HEK293 (cell line): ENCODE results near the gene MX1.
A peak's percentile ranks its signal among the peaks of the same experiment; 100 is the strongest.

Source experiments
- EGR2 ChIP-seq: fragments of 450-650 bp; formaldehyde crosslinking; IDR thresholded peaks from 2 replicates; pipeline ENCODE4 v1.5.1; 2016; ENCODE audit warnings: low read depth, missing biosample characterization, missing genetic modification characterization
- GLI2 ChIP-seq: fragments of 450-650 bp; formaldehyde crosslinking; IDR thresholded peaks from 2 replicates; pipeline ENCODE4; 2017; ENCODE audit warnings: missing biosample characterization, missing genetic modification characterization, low read depth, borderline replicate concordance
- GLIS1 ChIP-seq: fragments of 450-650 bp; formaldehyde crosslinking; IDR thresholded peaks from 2 replicates; pipeline ENCODE4 v1.5.1; 2016; ENCODE audit warnings: missing biosample characterization, missing genetic modification characterization
- INSM2 ChIP-seq: fragments of 450-650 bp; formaldehyde crosslinking; IDR thresholded peaks from 2 replicates; pipeline ENCODE4 v1.5.1; 2016; ENCODE audit warnings: missing biosample characterization, missing genetic modification characterization
- KLF16 ChIP-seq: fragments of 450-650 bp; formaldehyde crosslinking; IDR thresholded peaks from 2 replicates; pipeline ENCODE4 v1.5.1; 2017; ENCODE audit warnings: missing biosample characterization, missing genetic modification characterization
- OSR2 ChIP-seq: fragments of 450-650 bp; formaldehyde crosslinking; IDR thresholded peaks from 2 replicates; pipeline ENCODE4 v1.5.1; 2016; ENCODE audit warnings: missing biosample characterization, missing genetic modification characterization
- SALL2 ChIP-seq: fragments of 450-650 bp; formaldehyde crosslinking; IDR thresholded peaks from 2 replicates; pipeline ENCODE4 v1.5.0; 2017; ENCODE audit warnings: missing biosample characterization, mild to moderate bottlenecking, missing genetic modification characterization, borderline replicate concordance
- SCRT2 ChIP-seq: fragments of 450-650 bp; formaldehyde crosslinking; IDR thresholded peaks from 2 replicates; pipeline ENCODE4 v1.5.1; 2016; ENCODE audit warnings: missing biosample characterization, missing genetic modification characterization
- ZBTB20 ChIP-seq: fragments of 450-650 bp; formaldehyde crosslinking; IDR thresholded peaks from 2 replicates; pipeline ENCODE4 v1.5.1; 2016; ENCODE audit warnings: missing biosample characterization, missing genetic modification characterization
- ZBTB48 ChIP-seq: fragments of 450-650 bp; formaldehyde crosslinking; IDR thresholded peaks from 2 replicates; pipeline ENCODE4 v1.5.1; 2016; ENCODE audit warnings: missing biosample characterization, missing genetic modification characterization
- ZFHX2 ChIP-seq: fragments of 450-650 bp; formaldehyde crosslinking; conservative IDR thresholded peaks from 2 replicates; pipeline ENCODE4 v1.5.1; 2016; ENCODE audit warnings: missing biosample characterization, missing genetic modification characterization
- ZIC2 ChIP-seq: fragments of 450-650 bp; formaldehyde crosslinking; IDR thresholded peaks from 2 replicates; pipeline ENCODE4 v1.5.1; 2016; ENCODE audit warnings: missing biosample characterization, missing genetic modification characterization
- ZNF174 ChIP-seq: fragments of 450-650 bp; formaldehyde crosslinking; IDR thresholded peaks from 2 replicates; pipeline ENCODE4 v1.5.0; 2017; ENCODE audit warnings: missing biosample characterization, mild to moderate bottlenecking, missing genetic modification characterization
- ZNF175 ChIP-seq: fragments of 450-650 bp; formaldehyde crosslinking; IDR thresholded peaks from 2 replicates; pipeline ENCODE4 v1.5.1; 2016; ENCODE audit warnings: missing biosample characterization, missing genetic modification characterization
- ZNF23 ChIP-seq: fragments of 450-650 bp; formaldehyde crosslinking; IDR thresholded peaks from 2 replicates; pipeline ENCODE4 v1.5.1; 2016; ENCODE audit warnings: missing biosample characterization, missing genetic modification characterization, borderline replicate concordance
- ZNF324 ChIP-seq: fragments of 450-650 bp; formaldehyde crosslinking; IDR thresholded peaks from 2 replicates; pipeline ENCODE4 v1.5.1; 2016; ENCODE audit warnings: missing biosample characterization, missing genetic modification characterization
- ZNF37A ChIP-seq: fragments of 450-650 bp; IDR thresholded peaks from 2 replicates; pipeline ENCODE4 v1.5.1; 2018; ENCODE audit warnings: missing biosample characterization, missing genetic modification characterization
- ZNF394 ChIP-seq: fragments of 450-650 bp; formaldehyde crosslinking; IDR thresholded peaks from 2 replicates; pipeline ENCODE4 v1.5.1; 2016; ENCODE audit warnings: missing biosample characterization, missing genetic modification characterization, mild to moderate bottlenecking, moderate library complexity, borderline replicate concordance
- ZNF501 ChIP-seq: fragments of 450-650 bp; formaldehyde crosslinking; IDR thresholded peaks from 2 replicates; pipeline ENCODE4 v1.5.1; 2016; ENCODE audit warnings: missing biosample characterization, missing genetic modification characterization
- ZNF514 ChIP-seq: fragments of 450-650 bp; formaldehyde crosslinking; IDR thresholded peaks from 2 replicates; pipeline ENCODE4 v1.5.1; 2016; ENCODE audit warnings: missing biosample characterization, missing genetic modification characterization
- ZNF549 ChIP-seq: fragments of 450-650 bp; IDR thresholded peaks from 2 replicates; pipeline ENCODE4 v1.5.1; 2018; ENCODE audit warnings: missing biosample characterization, missing genetic modification characterization, mild to moderate bottlenecking, inconsistent platforms, moderate library complexity
- ZNF555 ChIP-seq: fragments of 450-650 bp; formaldehyde crosslinking; conservative IDR thresholded peaks from 2 replicates; pipeline ENCODE4 v1.5.1; 2017; ENCODE audit warnings: missing biosample characterization, mild to moderate bottlenecking, missing genetic modification characterization, inconsistent platforms
- ZNF560 ChIP-seq: fragments of 450-650 bp; formaldehyde crosslinking; IDR thresholded peaks from 2 replicates; pipeline ENCODE4 v1.5.1; 2017; ENCODE audit warnings: missing biosample characterization, missing genetic modification characterization, borderline replicate concordance
- ZNF580 ChIP-seq: fragments of 450-650 bp; formaldehyde crosslinking; IDR thresholded peaks from 2 replicates; pipeline ENCODE4 v1.5.1; 2016; ENCODE audit warnings: missing biosample characterization, missing genetic modification characterization
- ZNF585B ChIP-seq: fragments of 450-650 bp; formaldehyde crosslinking; IDR thresholded peaks from 2 replicates; pipeline ENCODE4 v1.5.1; 2016; ENCODE audit warnings: missing biosample characterization, missing genetic modification characterization
- ZNF629 ChIP-seq: fragments of 450-650 bp; formaldehyde crosslinking; IDR thresholded peaks from 2 replicates; pipeline ENCODE4 v1.5.1; 2017; ENCODE audit warnings: missing biosample characterization, missing genetic modification characterization
- ZNF664 ChIP-seq: fragments of 450-650 bp; formaldehyde crosslinking; IDR thresholded peaks from 2 replicates; pipeline ENCODE4 v1.5.1; 2016; ENCODE audit warnings: missing biosample characterization, missing genetic modification characterization
- ZNF747 ChIP-seq: fragments of 450-650 bp; formaldehyde crosslinking; IDR thresholded peaks from 2 replicates; pipeline ENCODE4 v1.5.1; 2016; ENCODE audit warnings: missing biosample characterization, missing genetic modification characterization
- ZNF777 ChIP-seq: fragments of 450-650 bp; formaldehyde crosslinking; IDR thresholded peaks from 2 replicates; pipeline ENCODE4 v1.5.1; 2017; ENCODE audit warnings: missing biosample characterization, missing genetic modification characterization, borderline replicate concordance
- ZNF785 ChIP-seq: fragments of 450-650 bp; formaldehyde crosslinking; IDR thresholded peaks from 2 replicates; pipeline ENCODE4 v1.5.1; 2016; ENCODE audit warnings: missing biosample characterization, missing genetic modification characterization
- TF ChIP-seq, protein P1 (sequence below): fragments of 450-650 bp; formaldehyde crosslinking; IDR thresholded peaks from 2 replicates; pipeline ENCODE4 v1.5.1; 2017; ENCODE audit warnings: missing biosample characterization, mild to moderate bottlenecking, missing genetic modification characterization, moderate library complexity
- TF ChIP-seq, protein P2 (sequence below): fragments of 450-650 bp; formaldehyde crosslinking; optimal IDR thresholded peaks from 2 replicates; pipeline ENCODE3; 2016; ENCODE audit warnings: missing biosample characterization, mild to moderate bottlenecking, missing genetic modification characterization
- TF ChIP-seq, protein P3 (sequence below): fragments of 450-650 bp; formaldehyde crosslinking; IDR thresholded peaks from 2 replicates; pipeline ENCODE4 v1.5.1; 2016; ENCODE audit warnings: missing biosample characterization, missing genetic modification characterization

The MX1 gene

DNA sequence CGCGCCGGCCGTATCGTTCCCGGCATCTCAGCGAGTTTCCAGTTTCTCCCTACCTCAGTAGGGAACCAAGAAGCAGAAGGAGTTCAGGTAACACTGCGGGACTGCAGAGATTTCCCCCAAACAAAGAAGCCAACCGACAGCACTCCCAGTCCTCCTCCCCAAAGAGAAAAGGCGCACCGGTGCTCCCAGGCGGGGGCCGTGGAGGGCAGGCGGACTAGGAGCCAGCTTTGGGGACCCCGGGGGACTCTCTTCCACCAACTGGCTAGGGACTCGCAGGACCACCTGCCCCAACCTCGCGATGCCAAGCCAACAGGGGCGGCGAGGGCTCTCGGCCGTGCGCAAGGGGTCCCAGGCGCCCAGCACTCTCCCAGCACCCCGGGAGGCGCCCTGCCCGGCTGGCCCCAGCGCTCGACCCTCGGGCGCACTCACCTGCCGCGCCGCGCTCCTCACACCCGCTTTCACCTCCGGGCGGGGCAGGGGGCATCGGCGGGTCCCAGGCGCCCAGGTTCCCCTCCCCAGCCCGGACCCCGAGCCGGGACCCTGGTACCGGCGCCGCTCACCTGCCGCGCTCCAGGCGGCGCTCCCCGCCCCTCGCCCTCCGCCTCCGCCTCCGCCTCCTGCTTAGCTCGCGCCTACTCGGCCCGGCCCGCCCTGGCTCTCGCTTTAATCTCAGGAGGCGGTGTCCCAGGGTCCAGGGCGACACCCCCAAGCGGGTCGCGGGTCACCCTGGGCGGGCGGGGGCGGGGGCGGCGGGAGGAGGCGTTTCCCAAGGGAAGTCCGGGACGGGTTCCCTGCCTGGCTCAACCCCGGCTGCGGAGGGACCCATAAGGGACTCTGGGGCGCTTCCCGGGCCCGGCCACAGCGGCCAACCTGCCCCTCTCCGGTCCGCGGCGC is 81.7 kb downstream of the MX1 start, which contains the start of gene TMPRSS2 (continued):
- TF ChIP-seq SALL2 (tag by site-specific recombination): no peak
- TF ChIP-seq ZNF785 (tag by site-specific recombination): no peak
- no peak for TF ChIP-seq ZNF549 (tag by site-specific recombination)
- 0 out of 2 replicates have a peak, but pooled peaks have one; percentile 42 for TF ChIP-seq ZIC2
- no peak for TF ChIP-seq ZBTB48
- TF ChIP-seq GLI2: no peak
- TF ChIP-seq ZNF324 (tag by site-specific recombination): no peak
- TF ChIP-seq ZNF747: no peak
- peak; percentile 92 for TF ChIP-seq ZFHX2 (tag by site-specific recombination)
- TF ChIP-seq, protein P1, sequence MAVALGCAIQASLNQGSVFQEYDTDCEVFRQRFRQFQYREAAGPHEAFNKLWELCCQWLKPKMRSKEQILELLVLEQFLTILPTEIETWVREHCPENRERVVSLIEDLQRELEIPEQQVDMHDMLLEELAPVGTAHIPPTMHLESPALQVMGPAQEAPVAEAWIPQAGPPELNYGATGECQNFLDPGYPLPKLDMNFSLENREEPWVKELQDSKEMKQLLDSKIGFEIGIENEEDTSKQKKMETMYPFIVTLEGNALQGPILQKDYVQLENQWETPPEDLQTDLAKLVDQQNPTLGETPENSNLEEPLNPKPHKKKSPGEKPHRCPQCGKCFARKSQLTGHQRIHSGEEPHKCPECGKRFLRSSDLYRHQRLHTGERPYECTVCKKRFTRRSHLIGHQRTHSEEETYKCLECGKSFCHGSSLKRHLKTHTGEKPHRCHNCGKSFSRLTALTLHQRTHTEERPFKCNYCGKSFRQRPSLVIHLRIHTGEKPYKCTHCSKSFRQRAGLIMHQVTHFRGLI: no peak
- 0 out of 2 replicates have a peak, but pooled peaks have one; percentile 10 for TF ChIP-seq GLIS1 (tag by site-specific recombination)
- TF ChIP-seq, protein P2, sequence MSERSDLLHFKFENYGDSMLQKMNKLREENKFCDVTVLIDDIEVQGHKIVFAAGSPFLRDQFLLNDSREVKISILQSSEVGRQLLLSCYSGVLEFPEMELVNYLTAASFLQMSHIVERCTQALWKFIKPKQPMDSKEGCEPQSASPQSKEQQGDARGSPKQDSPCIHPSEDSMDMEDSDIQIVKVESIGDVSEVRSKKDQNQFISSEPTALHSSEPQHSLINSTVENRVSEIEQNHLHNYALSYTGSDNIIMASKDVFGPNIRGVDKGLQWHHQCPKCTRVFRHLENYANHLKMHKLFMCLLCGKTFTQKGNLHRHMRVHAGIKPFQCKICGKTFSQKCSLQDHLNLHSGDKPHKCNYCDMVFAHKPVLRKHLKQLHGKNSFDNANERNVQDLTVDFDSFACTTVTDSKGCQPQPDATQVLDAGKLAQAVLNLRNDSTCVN: peak; percentile 24
- no peak for TF ChIP-seq ZNF585B (tag by site-specific recombination)
- TF ChIP-seq ZNF629 (tag by site-specific recombination): no peak
- no peak for TF ChIP-seq ZNF555 (tag by site-specific recombination)
- no peak for TF ChIP-seq ZNF501 (tag by site-specific recombination)
- no peak for TF ChIP-seq KLF16 (tag by site-specific recombination)
- TF ChIP-seq ZNF174 (tag by site-specific recombination): no peak
- TF ChIP-seq ZNF175 (tag by site-specific recombination): no peak
- no peak for TF ChIP-seq ZNF23 (tag by site-specific recombination)
- no peak for TF ChIP-seq SCRT2 (tag by site-specific recombination)
- no peak for TF ChIP-seq ZNF394 (tag by site-specific recombination)
- peak; percentile 75 for TF ChIP-seq EGR2 (tag by site-specific recombination)
- no peak for TF ChIP-seq ZNF37A (tag by site-specific recombination)
- no peak for TF ChIP-seq ZBTB20 (tag by site-specific recombination)
- TF ChIP-seq ZNF560: peak; percentile 35; the same call in 1 of the 2 replicates
- TF ChIP-seq, protein P3, sequence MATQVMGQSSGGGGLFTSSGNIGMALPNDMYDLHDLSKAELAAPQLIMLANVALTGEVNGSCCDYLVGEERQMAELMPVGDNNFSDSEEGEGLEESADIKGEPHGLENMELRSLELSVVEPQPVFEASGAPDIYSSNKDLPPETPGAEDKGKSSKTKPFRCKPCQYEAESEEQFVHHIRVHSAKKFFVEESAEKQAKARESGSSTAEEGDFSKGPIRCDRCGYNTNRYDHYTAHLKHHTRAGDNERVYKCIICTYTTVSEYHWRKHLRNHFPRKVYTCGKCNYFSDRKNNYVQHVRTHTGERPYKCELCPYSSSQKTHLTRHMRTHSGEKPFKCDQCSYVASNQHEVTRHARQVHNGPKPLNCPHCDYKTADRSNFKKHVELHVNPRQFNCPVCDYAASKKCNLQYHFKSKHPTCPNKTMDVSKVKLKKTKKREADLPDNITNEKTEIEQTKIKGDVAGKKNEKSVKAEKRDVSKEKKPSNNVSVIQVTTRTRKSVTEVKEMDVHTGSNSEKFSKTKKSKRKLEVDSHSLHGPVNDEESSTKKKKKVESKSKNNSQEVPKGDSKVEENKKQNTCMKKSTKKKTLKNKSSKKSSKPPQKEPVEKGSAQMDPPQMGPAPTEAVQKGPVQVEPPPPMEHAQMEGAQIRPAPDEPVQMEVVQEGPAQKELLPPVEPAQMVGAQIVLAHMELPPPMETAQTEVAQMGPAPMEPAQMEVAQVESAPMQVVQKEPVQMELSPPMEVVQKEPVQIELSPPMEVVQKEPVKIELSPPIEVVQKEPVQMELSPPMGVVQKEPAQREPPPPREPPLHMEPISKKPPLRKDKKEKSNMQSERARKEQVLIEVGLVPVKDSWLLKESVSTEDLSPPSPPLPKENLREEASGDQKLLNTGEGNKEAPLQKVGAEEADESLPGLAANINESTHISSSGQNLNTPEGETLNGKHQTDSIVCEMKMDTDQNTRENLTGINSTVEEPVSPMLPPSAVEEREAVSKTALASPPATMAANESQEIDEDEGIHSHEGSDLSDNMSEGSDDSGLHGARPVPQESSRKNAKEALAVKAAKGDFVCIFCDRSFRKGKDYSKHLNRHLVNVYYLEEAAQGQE: no peak
- TF ChIP-seq ZNF664 (tag by site-specific recombination): no peak
- TF ChIP-seq OSR2 (tag by site-specific recombination): no peak
- no peak for TF ChIP-seq ZNF580 (tag by site-specific recombination)
- TF ChIP-seq INSM2 (tag by site-specific recombination): no peak
- no peak for TF ChIP-seq ZNF514
- no peak for TF ChIP-seq ZNF777 (tag by site-specific recombination)
